HUES6 (cell line): ENCODE measurements around the gene NFIA.

Experiments
- H3K27ac ChIP-seq: 2 replicates; pipeline ENCODE4 v1.7.0; 2013; ENCODE audit warnings: low read depth, mild to moderate bottlenecking, low read length, inconsistent platforms
- H3K27me3 ChIP-seq: 2 replicates; pipeline ENCODE4 v1.6.1; 2013; ENCODE audit warnings: low read length; ENCODE audit not compliant: control insufficient read depth, insufficient read depth
- H3K36me3 ChIP-seq: 2 replicates; pipeline ENCODE4 v1.6.1; 2013; ENCODE audit warnings: low read length; ENCODE audit not compliant: control insufficient read depth, insufficient read depth
- H3K4me1 ChIP-seq: 2 replicates; pipeline ENCODE4 v1.6.1; 2013; ENCODE audit warnings: low read length; ENCODE audit not compliant: control insufficient read depth, insufficient read depth
- H3K4me3 ChIP-seq: 2 replicates; pipeline ENCODE4 v1.5.1; 2013; ENCODE audit warnings: low read depth, low read length
- H3K9ac ChIP-seq: one replicate; pipeline ENCODE4 v1.6.1; 2013; ENCODE audit warnings: mild to moderate bottlenecking, low read length
- H3K9me3 ChIP-seq: 2 replicates; pipeline ENCODE4 v1.6.1; 2013; ENCODE audit warnings: low read depth, low read length; ENCODE audit not compliant: control insufficient read depth, insufficient read depth

NFIA gene

DNA sequence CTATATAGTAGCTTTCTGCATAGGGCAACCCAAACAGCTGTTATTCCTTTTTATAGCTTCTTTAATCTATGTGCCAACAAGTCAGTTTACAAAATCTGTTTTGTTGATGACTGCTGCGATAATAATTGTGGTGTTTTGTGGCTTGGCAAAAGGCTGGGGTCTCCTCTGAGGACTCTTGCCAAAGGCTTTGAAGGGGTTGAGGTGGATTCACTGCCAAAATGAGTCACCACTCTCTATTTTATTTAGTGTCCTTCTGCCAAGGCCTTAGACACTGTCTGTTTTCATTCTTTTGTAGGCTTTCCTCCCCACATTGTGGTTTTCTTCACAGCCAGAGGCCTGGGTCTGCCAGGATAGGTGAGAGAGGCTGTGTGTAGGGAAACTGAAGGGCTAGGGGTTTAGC is 161.8 kb downstream of the NFIA start:
- Histone ChIP-seq H3K9me3 (no peaks in the 10 kb centered on the region), H3K4me1 (peaks cover 18% of the 10 kb centered on the region), H3K27me3 (no peaks in the 10 kb centered on the region), H3K27ac (no peak overlapping the region), H3K4me3 (no peak overlapping the region), H3K36me3 (no peaks in the 10 kb centered on the region), H3K9ac (no peak overlapping the region)

DNA sequence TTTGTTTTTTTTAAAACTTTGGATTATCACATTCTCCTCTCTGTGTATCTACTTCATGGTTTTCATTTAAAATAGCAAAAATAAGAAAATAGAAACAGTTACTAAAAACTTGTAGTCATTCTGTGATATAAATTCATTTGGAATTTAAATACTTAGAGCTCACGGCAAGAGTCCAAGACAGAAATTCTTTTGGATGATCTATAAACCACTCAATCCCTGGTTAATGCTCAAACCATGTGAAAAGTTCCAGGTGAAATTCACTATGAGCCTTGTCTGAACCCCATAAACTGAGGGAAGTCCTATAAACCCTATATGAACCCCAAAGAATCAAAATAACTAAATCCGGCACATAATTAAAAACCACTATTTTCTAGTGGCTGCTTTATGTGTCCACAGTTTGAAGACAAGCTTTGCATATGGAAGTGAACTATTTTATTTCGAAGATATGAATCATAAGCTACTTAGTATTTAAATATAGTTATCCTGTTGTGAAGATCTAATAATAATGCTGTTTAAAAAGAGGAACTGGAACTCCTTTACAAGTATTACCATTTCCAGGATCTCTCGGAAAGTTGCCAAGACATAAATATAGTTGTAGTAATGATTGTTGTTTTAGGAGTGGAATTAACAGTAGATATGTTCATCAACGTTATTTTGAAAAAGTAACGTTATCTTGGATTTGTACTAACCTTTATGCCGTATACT is 163.5 kb downstream of the NFIA start:
- Histone ChIP-seq H3K9ac (no peak overlapping the region), H3K9me3 (no peaks in the 10 kb centered on the region), H3K27me3 (no peaks in the 10 kb centered on the region), H3K4me3 (no peak overlapping the region), H3K27ac (no peak overlapping the region), H3K4me1 (peaks cover 29% of the 10 kb centered on the region), H3K36me3 (no peaks in the 10 kb centered on the region)

DNA sequence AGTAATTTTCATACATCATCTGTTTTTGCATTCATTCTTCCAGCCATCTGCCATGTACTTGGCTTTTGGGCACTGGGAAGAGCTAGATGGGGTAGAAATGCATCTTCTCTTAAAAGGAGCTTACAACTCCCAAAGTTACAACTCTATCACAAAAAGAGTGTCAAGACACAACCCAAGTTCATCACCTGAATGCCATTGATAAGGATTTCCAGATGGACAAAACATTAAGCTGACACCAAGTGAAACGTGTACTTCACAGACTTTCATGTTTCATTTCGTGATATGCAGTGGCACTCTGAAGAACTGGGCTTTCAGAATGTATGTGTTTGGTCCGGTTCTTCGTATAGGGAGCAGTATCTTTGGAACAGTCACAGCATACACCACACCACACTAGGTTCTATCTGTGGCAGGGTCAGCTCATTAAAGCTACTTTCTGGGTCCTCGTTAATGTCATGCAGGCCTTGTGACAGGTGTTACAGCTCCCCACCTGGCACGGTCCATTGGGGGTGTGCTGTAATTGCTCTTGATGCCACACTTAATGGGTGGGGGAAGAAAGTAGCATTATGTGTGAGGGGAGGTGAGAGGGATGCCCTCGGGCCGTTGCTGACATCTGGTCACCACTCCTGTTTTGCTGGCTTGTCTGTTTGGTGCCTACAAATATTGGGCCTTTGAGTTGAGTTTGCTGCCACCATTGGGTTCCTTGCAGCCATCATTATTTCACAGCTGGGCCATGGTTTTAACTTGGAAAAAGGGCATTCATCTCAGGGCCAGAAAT is 164.9 kb downstream of the NFIA start:
- Histone ChIP-seq H3K9me3 (no peaks in the 10 kb centered on the region), H3K27me3 (no peaks in the 10 kb centered on the region), H3K9ac (no peak overlapping the region), H3K4me3 (no peak overlapping the region), H3K4me1 (peaks cover 31% of the 10 kb centered on the region), H3K27ac (no peak overlapping the region), H3K36me3 (no peaks in the 10 kb centered on the region)

DNA sequence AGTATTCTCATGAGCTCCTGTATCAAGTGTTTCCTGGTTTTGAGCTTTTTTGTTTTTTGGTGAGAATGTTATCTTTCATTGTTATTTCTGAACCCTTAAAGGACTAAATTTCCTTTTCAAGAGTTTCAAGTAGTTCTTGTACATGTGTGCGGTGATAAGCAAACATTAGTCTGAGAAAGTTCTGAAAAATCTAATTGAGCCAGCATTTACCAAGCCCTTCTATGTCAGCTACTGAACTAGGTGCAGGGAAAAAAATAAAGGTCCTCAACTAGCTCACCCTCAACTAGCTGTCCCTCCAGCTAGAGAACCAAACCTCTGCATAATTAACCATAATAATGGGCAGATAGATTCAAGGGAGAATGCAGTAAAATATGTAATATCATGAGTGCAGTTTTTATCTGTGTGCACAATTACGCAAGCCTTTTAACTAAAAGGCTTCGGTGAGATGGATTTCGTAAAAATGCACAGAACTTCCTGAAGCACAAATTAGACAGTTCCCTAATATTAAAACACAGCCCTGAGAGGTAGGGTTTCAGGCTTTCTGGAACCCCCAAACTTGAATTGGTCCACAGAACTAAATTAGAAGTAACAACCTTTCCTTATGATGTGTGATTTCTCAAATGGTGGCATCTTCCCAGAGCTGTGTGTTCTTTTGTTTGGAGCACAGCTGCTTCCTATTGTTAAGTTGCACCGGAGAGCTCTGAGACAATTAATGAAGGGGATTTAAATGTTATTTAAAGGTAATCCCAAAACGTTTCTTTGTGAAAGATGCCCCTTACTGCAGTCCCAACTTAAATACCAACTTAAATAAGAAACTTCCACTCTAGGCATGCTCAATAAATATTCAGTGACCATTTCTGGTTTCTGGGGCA is 165.8 kb downstream of the NFIA start:
- Histone ChIP-seq H3K36me3 (no peaks in the 10 kb centered on the region), H3K9me3 (no peaks in the 10 kb centered on the region), H3K27ac (no peak overlapping the region; the same call in 1 of the 2 replicates), H3K4me1 (peaks cover 32% of the 10 kb centered on the region), H3K4me3 (no peak overlapping the region), H3K9ac (no peak overlapping the region), H3K27me3 (no peaks in the 10 kb centered on the region)

DNA sequence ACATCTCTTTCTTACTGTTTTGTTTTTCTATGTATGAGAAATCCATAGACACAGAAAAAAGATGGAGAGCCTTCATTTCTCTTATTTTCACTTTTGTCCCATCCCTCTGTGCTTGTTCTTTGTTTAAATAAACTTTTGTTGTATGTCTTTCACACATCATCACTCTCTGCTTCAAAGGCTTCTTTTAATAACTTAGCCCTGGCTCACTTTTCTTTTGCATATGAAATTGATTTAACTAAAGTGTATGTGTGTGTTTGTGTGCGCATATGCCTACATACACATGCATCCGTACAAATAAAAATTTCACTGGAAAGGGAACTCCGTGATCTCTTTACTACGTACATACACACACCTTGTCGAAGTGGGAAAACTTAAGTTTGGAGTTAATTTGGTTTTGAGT is 168.6 kb downstream of the NFIA start:
- Histone ChIP-seq H3K27me3 (no peaks in the 10 kb centered on the region), H3K4me1 (peaks cover 34% of the 10 kb centered on the region), H3K27ac (no peak overlapping the region), H3K36me3 (no peaks in the 10 kb centered on the region), H3K4me3 (no peak overlapping the region), H3K9ac (no peak overlapping the region), H3K9me3 (no peaks in the 10 kb centered on the region)

DNA sequence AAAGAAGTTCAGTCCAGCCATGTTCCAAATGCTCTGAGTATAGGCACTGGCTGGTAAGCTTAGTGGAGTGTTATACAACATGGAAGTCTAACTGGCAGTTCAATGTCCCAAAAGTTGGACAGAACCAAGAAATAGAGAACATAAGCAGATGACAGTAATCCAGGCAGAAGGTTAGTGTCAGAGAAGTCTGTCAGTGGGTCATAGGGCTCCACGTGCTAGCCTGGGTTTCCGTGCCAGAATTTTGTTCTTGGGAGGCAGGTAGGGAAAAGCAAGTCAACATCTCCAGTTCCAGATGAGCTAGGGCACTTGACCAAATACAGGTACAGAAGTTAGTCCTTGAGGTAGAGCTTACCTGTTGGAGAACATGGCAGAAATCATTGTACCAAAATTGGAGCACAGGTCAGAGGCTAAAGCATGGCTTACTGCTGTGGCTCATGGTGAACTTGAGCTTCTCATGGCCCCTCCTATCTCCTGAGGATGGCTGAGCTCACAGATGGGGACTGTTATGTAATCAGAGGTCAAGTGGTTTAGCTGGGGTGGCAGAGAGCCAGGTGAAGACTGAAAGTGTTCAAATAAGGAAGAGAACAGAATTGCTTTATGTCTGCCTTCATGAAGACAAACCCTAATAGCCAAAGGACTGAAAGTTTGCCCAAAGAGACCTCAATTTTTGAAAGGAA is 170.8 kb downstream of the NFIA start:
- Histone ChIP-seq H3K9ac (no peak overlapping the region), H3K27me3 (no peaks in the 10 kb centered on the region), H3K4me1 (peaks cover 28% of the 10 kb centered on the region), H3K27ac (no peak overlapping the region), H3K36me3 (no peaks in the 10 kb centered on the region), H3K4me3 (no peak overlapping the region), H3K9me3 (no peaks in the 10 kb centered on the region)

DNA sequence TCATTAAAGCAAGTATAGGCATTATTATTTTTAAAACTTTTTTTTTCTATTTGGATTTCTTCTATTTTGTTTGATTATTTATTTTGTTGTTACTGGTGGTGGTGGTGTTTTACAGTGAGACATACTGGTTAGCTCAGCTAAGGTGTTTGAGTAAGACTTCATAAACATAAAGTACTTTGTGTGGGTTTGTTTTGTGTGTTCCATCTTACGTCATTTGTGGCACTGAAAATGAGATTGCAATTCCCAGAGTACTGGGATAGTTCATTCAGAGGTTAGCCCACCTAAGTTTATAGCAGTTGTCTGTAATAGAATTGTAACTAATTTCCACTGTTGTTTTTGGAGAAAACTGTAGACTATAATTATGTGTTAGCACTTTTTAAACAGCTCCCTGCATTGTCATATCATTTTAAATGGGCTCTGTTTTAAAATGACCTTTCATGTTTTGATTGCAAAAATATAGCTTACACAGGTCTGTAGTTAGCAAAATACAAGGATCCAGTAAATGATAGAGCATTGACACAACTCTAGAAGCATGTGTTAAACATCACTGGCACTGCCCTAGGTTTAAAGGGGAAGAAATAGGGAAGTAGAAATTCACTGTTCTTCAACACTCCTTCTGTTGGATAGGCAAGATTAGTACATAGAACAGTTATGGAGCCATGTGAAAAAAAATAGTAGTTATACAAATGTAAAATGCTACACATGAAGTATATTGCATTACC is 171.7 kb downstream of the NFIA start:
- Histone ChIP-seq H3K27me3 (no peaks in the 10 kb centered on the region), H3K4me1 (peaks cover 20% of the 10 kb centered on the region), H3K4me3 (no peak overlapping the region), H3K27ac (no peak overlapping the region), H3K9ac (no peak overlapping the region), H3K36me3 (no peaks in the 10 kb centered on the region), H3K9me3 (no peaks in the 10 kb centered on the region)

DNA sequence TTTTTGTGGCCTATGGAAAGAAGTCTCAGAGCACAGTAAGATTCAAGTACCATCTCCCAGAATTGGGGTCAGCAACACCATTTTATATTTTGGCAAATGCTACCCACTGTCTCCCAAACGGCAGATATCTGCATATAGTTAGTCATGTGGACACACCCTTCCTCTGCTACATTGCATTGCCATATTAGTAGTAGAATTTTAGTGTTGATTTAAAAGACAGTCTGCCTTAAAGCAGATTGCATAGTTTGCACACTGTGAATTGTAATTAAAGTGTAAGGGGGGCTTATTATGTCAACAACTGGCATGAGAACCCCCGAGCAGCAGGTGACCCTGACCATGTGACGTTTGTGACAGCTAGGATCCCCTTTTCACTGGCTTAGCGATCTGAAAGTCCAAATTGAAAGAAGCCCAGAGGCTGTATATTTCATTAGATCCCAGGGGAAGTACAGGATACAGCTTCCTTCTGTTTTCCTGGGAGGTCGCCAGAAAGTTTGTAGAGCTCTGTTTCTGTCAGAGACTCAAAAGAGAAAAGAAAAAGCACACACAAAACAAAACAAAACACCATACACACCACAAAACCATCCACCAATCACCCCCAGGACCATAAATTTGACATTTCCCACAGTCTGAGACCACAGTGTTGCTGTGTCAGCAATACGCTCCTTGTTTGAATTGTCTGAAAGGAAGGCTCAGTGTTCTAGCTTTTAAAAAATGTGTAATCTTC is 172.4 kb downstream of the NFIA start:
- Histone ChIP-seq H3K4me1 (peaks cover 15% of the 10 kb centered on the region), H3K27me3 (no peaks in the 10 kb centered on the region), H3K27ac (no peak overlapping the region), H3K4me3 (no peak overlapping the region), H3K9ac (no peak overlapping the region), H3K9me3 (no peaks in the 10 kb centered on the region), H3K36me3 (no peaks in the 10 kb centered on the region)

DNA sequence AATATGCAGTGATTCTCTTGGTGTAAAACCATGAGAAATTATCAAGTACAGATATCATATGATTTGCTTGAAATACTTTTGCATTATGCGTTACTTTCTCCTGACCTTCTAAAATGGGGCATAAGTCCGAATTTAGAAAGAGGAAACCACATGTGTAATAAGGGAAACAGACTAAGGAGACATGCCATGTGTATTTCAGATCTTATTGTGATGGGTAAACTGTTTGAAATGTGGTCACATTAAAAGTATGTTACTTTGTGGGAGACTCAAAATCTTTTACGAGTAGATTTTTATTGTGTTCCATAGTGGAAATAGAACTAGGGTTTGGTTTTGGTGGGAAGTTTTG is 173.0 kb downstream of the NFIA start:
- Histone ChIP-seq H3K9ac (no peak overlapping the region), H3K4me1 (peaks cover 9% of the 10 kb centered on the region), H3K9me3 (no peaks in the 10 kb centered on the region), H3K27me3 (no peaks in the 10 kb centered on the region), H3K4me3 (no peak overlapping the region), H3K36me3 (no peaks in the 10 kb centered on the region), H3K27ac (no peak overlapping the region)
